IMR-90 (cell line): ENCODE measurements around the gene LUZP2. TPM values are rescaled to one million over a fixed set of nuclear protein-coding genes. Genes with fewer than 3 reads are reported as not detected.

Experiments used
- ATAC-seq: fragments of 200-7000 bp; cut with Tn5 transposase; 2 replicates; pipeline ENCODE4 v1.9.1; 2020; ENCODE audit warnings: low read depth, mild to moderate bottlenecking, moderate library complexity
- BruUV-seq: library from RNA; stranded (reverse); fragments of 400-500 nt; replicated peaks from 2 replicates; lab custom pipeline; 2021; lab: Mats Ljungman, UMichigan
- CTCF ChIA-PET: fragments of 300-600 bp; formaldehyde crosslinking; extraction: SDS; loops from one replicate; lab custom pipeline; 2021; ENCODE audit warnings: antibody characterized with exemption; lab: Yijun Ruan, JAX
- POLR2A ChIA-PET: fragments of 300-600 bp; sonication (Branson Sonifier 250); formaldehyde crosslinking; loops from one replicate; lab custom pipeline; 2022; ENCODE audit warnings: antibody characterized with exemption; ENCODE audit not compliant: unreplicated experiment; lab: Charles Lee
- DNase-seq: peaks from one replicate; pipeline ENCODE4 v3.0.0; 2013
- H2AFZ ChIP-seq: replicated peaks from 2 replicates; pipeline ENCODE3; 2013; ENCODE audit warnings: low read length, mild to moderate bottlenecking; ENCODE audit not compliant: poor library complexity
- H2AK5ac ChIP-seq: 2 replicates; pipeline ENCODE4 v1.6.1; 2013; ENCODE audit warnings: low read depth, low read length, inconsistent platforms
- H2AK9ac ChIP-seq: replicated peaks from 2 replicates; pipeline ENCODE3; 2013; ENCODE audit warnings: mild to moderate bottlenecking, low read depth, low read length, moderate library complexity; ENCODE audit not compliant: poor library complexity
- H2BK120ac ChIP-seq: 2 replicates; pipeline ENCODE4 v1.6.1; 2013; ENCODE audit warnings: low read depth, low read length, inconsistent platforms
- H2BK15ac ChIP-seq: 3 replicates; pipeline ENCODE4 v1.6.1; 2013; ENCODE audit warnings: low read depth, low read length, inconsistent platforms
- H2BK20ac ChIP-seq: 2 replicates; pipeline ENCODE4 v1.6.1; 2013; ENCODE audit warnings: low read depth, mild to moderate bottlenecking, inconsistent platforms, low read length, moderate library complexity
- H2BK5ac ChIP-seq: 2 replicates; pipeline ENCODE4 v1.6.1; 2013; ENCODE audit warnings: mild to moderate bottlenecking, low read depth, low read length, inconsistent platforms; ENCODE audit not compliant: poor library complexity, severe bottlenecking
- H3K14ac ChIP-seq: replicated peaks from 2 replicates; pipeline ENCODE4 v1.6.1; 2013; ENCODE audit warnings: low read depth, low read length, inconsistent platforms
- H3K18ac ChIP-seq: 2 replicates; pipeline ENCODE4 v1.6.1; 2013; ENCODE audit warnings: low read depth, low read length, control low read depth
- H3K23ac ChIP-seq: 2 replicates; pipeline ENCODE4 v1.6.1; 2013; ENCODE audit warnings: low read depth, low read length, inconsistent platforms
- H3K27ac ChIP-seq: 2 replicates; pipeline ENCODE4 v1.5.1; 2013; ENCODE audit warnings: mild to moderate bottlenecking, control low read depth, low read length; ENCODE audit not compliant: insufficient read depth
- H3K27me3 ChIP-seq: 2 replicates; pipeline ENCODE4 v1.6.1; 2013; ENCODE audit warnings: low read length; ENCODE audit not compliant: control insufficient read depth, insufficient read depth
- H3K36me3 ChIP-seq: 2 replicates; pipeline ENCODE4 v1.6.1; 2013; ENCODE audit warnings: low read length, mixed read lengths; ENCODE audit not compliant: control insufficient read depth, insufficient read depth
- H3K4ac ChIP-seq: 2 replicates; pipeline ENCODE4 v1.6.1; 2013; ENCODE audit warnings: low read depth, low read length, inconsistent platforms
- H3K4me1 ChIP-seq: 2 replicates; pipeline ENCODE4 v1.6.1; 2013; ENCODE audit warnings: low read length, mixed read lengths; ENCODE audit not compliant: control insufficient read depth, insufficient read depth
- H3K4me2 ChIP-seq: 2 replicates; pipeline ENCODE4 v1.6.1; 2013; ENCODE audit warnings: low read depth, mild to moderate bottlenecking, control low read depth, low read length, moderate library complexity
- H3K4me3 ChIP-seq: 2 replicates; pipeline ENCODE4 v1.5.1; 2013; ENCODE audit warnings: low read depth, mild to moderate bottlenecking, control low read depth, low read length, moderate library complexity; ENCODE audit not compliant: insufficient read depth
- H3K56ac ChIP-seq: 2 replicates; pipeline ENCODE4 v1.6.1; 2013; ENCODE audit warnings: low read length, inconsistent platforms; ENCODE audit not compliant: insufficient read depth; ENCODE audit errors: extremely low read depth
- H3K79me1 ChIP-seq, 2 experiments: 2 replicates each; pipeline ENCODE4 v1.6.1; 2013; ENCODE audit warnings: low read length in 2 of 2, inconsistent platforms in 1 of 2, low read depth in 1 of 2
- H3K9ac ChIP-seq: 2 replicates; pipeline ENCODE4 v1.6.1; 2013; ENCODE audit warnings: low read depth, low read length, control low read depth
- H3K9me1 ChIP-seq: 2 replicates; pipeline ENCODE4 v1.6.1; 2013; ENCODE audit warnings: low read length, inconsistent platforms; ENCODE audit not compliant: insufficient read depth
- H3K9me3 ChIP-seq: 2 replicates; pipeline ENCODE4 v1.6.1; 2013; ENCODE audit warnings: low read length; ENCODE audit not compliant: control insufficient read depth, insufficient read depth
- H4K20me1 ChIP-seq: 2 replicates; pipeline ENCODE4 v1.6.1; 2013; ENCODE audit warnings: low read length, inconsistent platforms; ENCODE audit not compliant: insufficient read depth
- H4K5ac ChIP-seq: 2 replicates; pipeline ENCODE4 v1.6.1; 2013; ENCODE audit warnings: mild to moderate bottlenecking, low read depth, low read length, control low read depth
- H4K8ac ChIP-seq, 2 experiments: 2 replicates each; pipeline ENCODE4 v1.6.1; 2013; ENCODE audit warnings: low read depth in 2 of 2, low read length in 2 of 2, control low read depth in 1 of 2, inconsistent platforms in 1 of 2
- H4K91ac ChIP-seq: 2 replicates; pipeline ENCODE4 v1.6.1; 2013; ENCODE audit warnings: low read depth, low read length, inconsistent platforms; ENCODE audit not compliant: insufficient read depth
- BHLHE40 ChIP-seq: fragments of 150-350 bp; IDR thresholded peaks from 2 replicates; pipeline ENCODE4 v1.6.1; 2016; ENCODE audit warnings: mild to moderate bottlenecking, low read depth, low read length
- CEBPB ChIP-seq: IDR thresholded peaks from 2 replicates; pipeline ENCODE4 v1.6.1; 2012; ENCODE audit warnings: low read depth, low read length, improper control_type of control experiment
- CHD1 ChIP-seq: IDR thresholded peaks from 2 replicates; pipeline ENCODE4 v1.6.1; 2012; ENCODE audit warnings: low read depth, low read length, improper control_type of control experiment
- ELK1 ChIP-seq: fragments of 150-350 bp; IDR thresholded peaks from 2 replicates; pipeline ENCODE4 v1.6.1; 2016; ENCODE audit warnings: low read depth, mild to moderate bottlenecking, low read length, moderate library complexity, borderline replicate concordance
- FOS ChIP-seq: fragments of 150-350 bp; IDR thresholded peaks from 2 replicates; pipeline ENCODE4 v1.6.1; 2016; ENCODE audit warnings: low read depth, low read length
- MAFK ChIP-seq: IDR thresholded peaks from 2 replicates; pipeline ENCODE4 v1.6.1; 2012; ENCODE audit warnings: low read depth, low read length, improper control_type of control experiment
- MAZ ChIP-seq: IDR thresholded peaks from 2 replicates; pipeline ENCODE4 v1.6.1; 2012; ENCODE audit warnings: low read depth, mild to moderate bottlenecking, low read length, improper control_type of control experiment, moderate library complexity, borderline replicate concordance
- MXI1 ChIP-seq: IDR thresholded peaks from 2 replicates; pipeline ENCODE4 v1.6.1; 2012; ENCODE audit warnings: low read depth, mild to moderate bottlenecking, low read length, moderate library complexity, borderline replicate concordance
- NFE2L2 ChIP-seq: fragments of 150-350 bp; IDR thresholded peaks from 2 replicates; pipeline ENCODE4 v1.6.1; 2016; ENCODE audit warnings: low read depth, mild to moderate bottlenecking, low read length
- POLR2A ChIP-seq: IDR thresholded peaks from 2 replicates; pipeline ENCODE4 v1.6.1; 2012; ENCODE audit warnings: mild to moderate bottlenecking, low read depth, low read length
- RAD21 ChIP-seq: IDR thresholded peaks from 2 replicates; pipeline ENCODE4 v1.6.1; 2012; ENCODE audit warnings: low read length, improper control_type of control experiment
- RCOR1 ChIP-seq: IDR thresholded peaks from 2 replicates; pipeline ENCODE4 v1.6.1; 2012; ENCODE audit warnings: mild to moderate bottlenecking, low read length, improper control_type of control experiment; ENCODE audit not compliant: insufficient replicate concordance
- RFX5 ChIP-seq: IDR thresholded peaks from 2 replicates; pipeline ENCODE4 v1.8.0; 2012; ENCODE audit warnings: low read depth, mild to moderate bottlenecking, low read length, moderate library complexity
- SMC3 ChIP-seq: fragments of 150-350 bp; IDR thresholded peaks from 2 replicates; pipeline ENCODE4 v1.6.1; 2016; ENCODE audit warnings: low read depth, mild to moderate bottlenecking, antibody characterized with exemption, low read length, moderate library complexity
- WGBS, 2 experiments: methylation state at CpG; one replicate each; pipeline versions ENCODE4 v1.1.5 to v1.1.7; 2013; ENCODE audit warnings: missing lambda C conversion rate in 2 of 2; ENCODE audit not compliant: insufficient read length in 1 of 2; ENCODE audit errors: extremely low coverage in 2 of 2; 5-methylcytosine and 5-hydroxymethylcytosine counted together
- dilution Hi-C: fragments of 300-500 bp; cut with HindIII; formaldehyde crosslinking; loops from one replicate; pipeline ENCODE4 v1.14.3; 2018; ENCODE audit warnings: low sequenced_read_pairs; ENCODE audit not compliant: unreplicated experiment
- in situ Hi-C: fragments of 300-500 bp; cut with MboI; formaldehyde crosslinking; loops from 3 replicates; pipeline ENCODE4 v1.14.3; 2019; ENCODE audit warnings: low sequenced_read_pairs, inconsistent platforms, mixed read lengths
- intact Hi-C: fragments of 100-400 bp; cut with micrococcal nuclease; formaldehyde crosslinking; loops from 2 replicates; pipeline ENCODE4 v1.10.0; 2022
- polyA plus RNA-seq, 3 experiments: library from polyadenylated mRNA; depleted of rRNA; stranded (reverse); fragments of >200 nt; gene quantifications; 2 replicates each; pipeline ENCODE4 v1.2.3, GENCODE V29; 2012; ENCODE audit warnings: low replicate concordance in 1 of 3
- total RNA-seq: library from RNA; depleted of rRNA; stranded (reverse); fragments of >200 nt; gene quantifications from 2 replicates; pipeline ENCODE4 v1.2.3, GENCODE V29; 2012
- TF ChIP-seq, protein P1 (sequence below): conservative IDR thresholded peaks from 2 replicates; pipeline ENCODE4 v1.5.1; 2012; ENCODE audit warnings: mild to moderate bottlenecking, low read depth, low read length, improper control_type of control experiment
- TF ChIP-seq, protein P2 (sequence below): fragments of 150-350 bp; IDR thresholded peaks from 2 replicates; pipeline ENCODE4 v1.6.1; 2017; ENCODE audit warnings: mild to moderate bottlenecking, antibody characterized with exemption, low read length, low read depth

The LUZP2 gene
- total and polyA plus RNA-seq, 2 of the 4 experiments (the other 2 are of a cell fraction) = 0.89 to 2.0 TPM

DNA sequence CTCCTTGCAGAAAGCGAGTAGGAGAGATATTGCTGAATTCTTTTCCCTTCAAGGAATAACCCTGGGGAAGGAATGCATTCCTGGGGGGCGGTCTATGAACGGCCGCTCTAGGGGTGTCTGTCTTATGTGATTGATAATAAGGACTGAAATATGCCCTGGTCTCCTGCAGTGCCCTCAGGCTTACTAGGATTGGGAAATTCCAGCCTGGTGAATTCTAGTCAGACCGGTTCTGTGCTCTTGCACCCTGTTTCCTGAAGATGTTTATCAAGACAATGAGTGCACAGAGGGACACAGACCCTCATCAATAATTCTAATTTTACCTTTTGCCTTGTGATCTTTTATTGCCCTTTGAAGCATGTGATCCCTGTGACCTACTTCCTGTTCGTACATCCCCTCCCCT is 140.7 kb downstream of the LUZP2 start:
- dilution Hi-C loops (no loop called here), in situ Hi-C loops (no loop called here), intact Hi-C loops (no loop called here)
- Histone ChIP-seq H4K5ac (no peak overlapping the region), H2AK5ac (no peak overlapping the region), H3K4me3 (no peak overlapping the region), H3K9me1 (peaks cover 2% of the 10 kb centered on the region; the same call in 1 of the 2 replicates), H3K56ac (no peak overlapping the region), H2BK15ac (no peak overlapping the region), H2AFZ (no peak overlapping the region), H4K8ac (no peak overlapping the region), H3K9me3 (no peaks in the 10 kb centered on the region), H4K91ac (no peak overlapping the region), H2BK120ac (no peak overlapping the region), H2BK20ac (no peak overlapping the region), H2BK5ac (no peak overlapping the region), H3K4ac (no peak overlapping the region), H3K4me2 (no peak overlapping the region), H3K9ac (no peak overlapping the region), H2AK9ac (no peak overlapping the region), H3K23ac (no peak overlapping the region), H3K18ac (no peak overlapping the region), H3K27ac (no peak overlapping the region), H3K4me1 (peaks cover 2% of the 10 kb centered on the region; the same call in 1 of the 2 replicates), H3K27me3 (no peaks in the 10 kb centered on the region), H3K36me3 (no peaks in the 10 kb centered on the region), H3K14ac (no peak overlapping the region), H4K20me1 (no peaks in the 10 kb centered on the region), H3K79me1 (no peaks in the 10 kb centered on the region)
- ATAC-seq (no peak), DNase-seq (no peak)
- WGBS, 2 experiments = 78% methylated on average over 1 of the region's 6 CpGs; no CpG with 5 or more reads in 1 of the 2 experiments
- ChIA-PET CTCF (no interaction called here), POLR2A (no interaction called here)
- BruUV-seq = no TSS peak
- TF ChIP-seq, protein P1, sequence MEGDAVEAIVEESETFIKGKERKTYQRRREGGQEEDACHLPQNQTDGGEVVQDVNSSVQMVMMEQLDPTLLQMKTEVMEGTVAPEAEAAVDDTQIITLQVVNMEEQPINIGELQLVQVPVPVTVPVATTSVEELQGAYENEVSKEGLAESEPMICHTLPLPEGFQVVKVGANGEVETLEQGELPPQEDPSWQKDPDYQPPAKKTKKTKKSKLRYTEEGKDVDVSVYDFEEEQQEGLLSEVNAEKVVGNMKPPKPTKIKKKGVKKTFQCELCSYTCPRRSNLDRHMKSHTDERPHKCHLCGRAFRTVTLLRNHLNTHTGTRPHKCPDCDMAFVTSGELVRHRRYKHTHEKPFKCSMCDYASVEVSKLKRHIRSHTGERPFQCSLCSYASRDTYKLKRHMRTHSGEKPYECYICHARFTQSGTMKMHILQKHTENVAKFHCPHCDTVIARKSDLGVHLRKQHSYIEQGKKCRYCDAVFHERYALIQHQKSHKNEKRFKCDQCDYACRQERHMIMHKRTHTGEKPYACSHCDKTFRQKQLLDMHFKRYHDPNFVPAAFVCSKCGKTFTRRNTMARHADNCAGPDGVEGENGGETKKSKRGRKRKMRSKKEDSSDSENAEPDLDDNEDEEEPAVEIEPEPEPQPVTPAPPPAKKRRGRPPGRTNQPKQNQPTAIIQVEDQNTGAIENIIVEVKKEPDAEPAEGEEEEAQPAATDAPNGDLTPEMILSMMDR = no peak
- TF ChIP-seq POLR2A (no peak), NFE2L2 (no peak), MAFK (no peak), RCOR1 (no peak), FOS (no peak), ELK1 (no peak), SMC3 (no peak), RFX5 (no peak), RAD21 (no peak), MAZ (no peak), CHD1 (no peak), BHLHE40 (no peak), MXI1 (no peak), CEBPB (no peak)
- TF ChIP-seq, protein P2, sequence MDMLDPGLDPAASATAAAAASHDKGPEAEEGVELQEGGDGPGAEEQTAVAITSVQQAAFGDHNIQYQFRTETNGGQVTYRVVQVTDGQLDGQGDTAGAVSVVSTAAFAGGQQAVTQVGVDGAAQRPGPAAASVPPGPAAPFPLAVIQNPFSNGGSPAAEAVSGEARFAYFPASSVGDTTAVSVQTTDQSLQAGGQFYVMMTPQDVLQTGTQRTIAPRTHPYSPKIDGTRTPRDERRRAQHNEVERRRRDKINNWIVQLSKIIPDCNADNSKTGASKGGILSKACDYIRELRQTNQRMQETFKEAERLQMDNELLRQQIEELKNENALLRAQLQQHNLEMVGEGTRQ = no peak
